Stimulated activated memory B cell treated with anti-CD40 and anti-IgM and Interleukin-4, amounts not matched to agents 10 μg/mL and 1 μg/mL and 100 μg/mL, for 72 hours (primary cell): ENCODE data around the gene NPM3.
"Not testable (repeated sequence)": the region's sequence is repeated elsewhere in the genome, so short reads cannot be mapped to it uniquely, and the experiment has no call there.

Source experiments
- ATAC-seq: fragments of 150-1000 bp; cut with Tn5 transposase; 2 replicates; pipeline ENCODE4 v1.10.0; 2021
- H3K27ac Mint-ChIP-seq: one replicate; pipeline ENCODE4 v1.8.0; 2022; ENCODE audit warnings: mild to moderate bottlenecking, mixed read lengths
- H3K27me3 Mint-ChIP-seq: one replicate; pipeline ENCODE4 v1.8.0; 2022; ENCODE audit warnings: mixed read lengths
- H3K36me3 Mint-ChIP-seq: one replicate; pipeline ENCODE4 v1.8.0; 2022; ENCODE audit warnings: mixed read lengths
- H3K4me1 Mint-ChIP-seq: one replicate; pipeline ENCODE4 v1.8.0; 2022; ENCODE audit warnings: mixed read lengths
- H3K4me3 Mint-ChIP-seq: one replicate; pipeline ENCODE4 v1.8.0; 2022; ENCODE audit warnings: mild to moderate bottlenecking, moderate library complexity, mixed read lengths
- H3K9me3 Mint-ChIP-seq: one replicate; pipeline ENCODE4 v1.8.0; 2022; ENCODE audit warnings: mixed read lengths

The NPM3 gene

DNA sequence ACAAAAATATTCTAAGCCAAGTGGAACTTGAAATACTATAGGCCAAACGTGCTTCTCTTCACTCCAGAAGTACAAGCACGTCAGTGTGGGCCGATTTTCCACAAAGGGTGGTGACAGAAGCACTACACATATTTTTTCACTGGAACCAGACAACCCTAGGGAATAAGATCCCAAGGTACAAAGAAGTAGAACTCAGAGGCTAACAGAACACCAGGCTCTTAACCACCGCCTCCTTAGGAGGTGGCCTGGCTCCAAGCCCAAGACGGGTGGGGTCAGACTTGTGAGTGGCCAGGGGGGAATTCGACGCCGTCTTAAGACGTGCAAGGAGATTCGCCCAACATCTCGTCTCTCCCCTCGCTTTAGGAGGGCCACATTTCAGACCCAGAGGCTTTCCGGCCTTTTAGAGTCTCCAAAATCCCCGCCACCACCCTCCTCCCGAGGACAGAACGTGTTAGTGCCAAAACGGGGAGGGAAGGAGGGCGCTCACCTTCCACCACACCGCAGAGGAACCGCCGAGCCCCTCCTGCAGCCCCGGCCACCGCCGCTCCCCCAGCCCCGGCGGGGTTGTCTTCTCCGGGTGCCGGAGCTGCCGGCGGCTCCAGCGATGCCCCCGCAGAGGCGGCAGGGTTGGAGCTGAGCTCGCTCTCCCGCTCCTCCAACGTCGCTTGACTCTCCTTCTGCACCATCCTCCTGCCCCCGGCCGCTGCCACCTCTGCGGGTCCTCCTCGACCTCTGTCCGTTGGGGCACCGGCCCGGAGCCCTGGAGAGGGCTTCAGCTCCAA is 34.3 kb upstream of the NPM3 start:
- Mint-ChIP-seq H3K4me3 (peak overlapping the region; percentile 87), H3K36me3 (peaks cover 13% of the 10 kb centered on the region), H3K4me1 (peaks cover 44% of the 10 kb centered on the region), H3K27me3 (no peaks in the 10 kb centered on the region), H3K27ac (peak overlapping the region; percentile 91), H3K9me3 (no peaks in the 10 kb centered on the region)
- peak; percentile 0 for ATAC-seq

DNA sequence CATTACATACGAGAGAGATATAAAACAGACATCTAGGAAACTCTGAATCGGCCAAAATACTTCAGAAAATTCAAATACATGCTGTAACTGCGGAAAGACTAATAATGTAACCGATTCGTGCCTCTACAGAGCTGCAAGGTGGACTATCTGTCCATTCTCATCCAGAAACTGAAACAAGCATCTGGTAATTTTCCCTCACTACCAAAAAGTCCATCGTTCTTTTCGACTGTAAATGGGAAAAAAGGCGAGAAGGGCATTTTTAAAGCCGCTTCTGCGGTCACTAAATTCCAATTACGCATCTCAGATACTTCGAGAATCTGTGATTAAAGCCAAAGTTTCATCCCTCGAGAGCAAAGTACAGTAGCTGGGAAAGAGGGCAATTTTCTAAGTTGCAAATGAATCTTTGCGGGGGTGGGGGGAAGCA is 33.7 kb upstream of the NPM3 start:
- Mint-ChIP-seq H3K9me3 (no peaks in the 10 kb centered on the region), H3K27ac (peak overlapping the region; percentile 91), H3K4me1 (peaks cover 45% of the 10 kb centered on the region), H3K4me3 (peak overlapping the region; percentile 87), H3K36me3 (peaks cover 13% of the 10 kb centered on the region), H3K27me3 (no peaks in the 10 kb centered on the region)
- ATAC-seq: no peak

- ATAC-seq: no peak
- Mint-ChIP-seq H3K27me3 (no peaks in the 10 kb centered on the region), H3K36me3 (peaks cover 16% of the 10 kb centered on the region), H3K4me3 (peak overlapping the region; percentile 87), H3K4me1 (peaks cover 45% of the 10 kb centered on the region), H3K9me3 (no peaks in the 10 kb centered on the region), H3K27ac (peak overlapping the region; percentile 91)
Observed at GRCh38 chr10:101816376-101816775, 33.1 kb upstream of the NPM3 start.

- peaks cover 45% of the 10 kb centered on the region for H3K4me1 Mint-ChIP-seq
- H3K36me3 Mint-ChIP-seq: peaks cover 24% of the 10 kb centered on the region
- peak; percentile 56 for ATAC-seq
- peak overlapping the region; percentile 91 for H3K27ac Mint-ChIP-seq
- H3K9me3 Mint-ChIP-seq: no peaks in the 10 kb centered on the region
- H3K4me3 Mint-ChIP-seq: peak overlapping the region; percentile 87
- no peaks in the 10 kb centered on the region for H3K27me3 Mint-ChIP-seq
Observed at GRCh38 chr10:101814466-101815071, 31.3 kb upstream of the NPM3 start.

DNA sequence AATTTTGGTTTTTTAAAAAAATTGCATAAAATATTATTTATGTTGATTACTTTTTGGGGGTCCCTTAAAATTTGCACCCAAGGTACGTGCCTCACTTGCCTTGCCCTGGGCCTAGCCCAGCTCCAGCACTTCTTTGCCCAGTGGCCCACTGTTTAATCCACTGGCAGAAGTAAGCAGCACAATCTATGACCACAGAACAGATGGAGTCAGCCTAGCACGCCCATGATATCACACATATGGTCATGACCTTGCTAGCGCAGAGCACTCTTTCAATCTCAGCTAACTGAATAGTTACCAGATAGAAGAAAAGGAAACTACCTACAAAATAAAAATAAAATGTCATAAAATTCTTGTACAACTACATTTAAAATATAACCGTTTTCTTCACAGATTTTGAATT is 29.4 kb upstream of the NPM3 start:
- no peak overlapping the region for H3K27ac Mint-ChIP-seq

DNA sequence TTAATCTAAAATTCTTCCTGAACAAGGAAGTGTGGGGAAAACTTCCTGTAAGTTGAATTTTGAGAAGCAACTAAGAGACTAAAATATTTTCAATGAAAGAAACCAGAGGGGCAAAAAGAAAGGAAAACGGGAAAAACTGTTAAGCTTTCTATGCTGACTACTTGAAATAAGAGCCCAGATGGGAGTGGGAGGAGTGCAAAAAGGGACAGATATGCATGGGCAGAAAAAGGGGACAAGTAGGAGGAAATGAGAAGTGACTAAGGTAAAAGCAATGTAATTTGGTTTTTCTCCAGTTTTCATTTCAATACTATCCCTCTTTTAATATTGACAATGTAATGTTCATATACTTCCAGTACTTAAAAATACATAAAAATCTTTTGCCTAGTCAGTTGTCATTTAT is 23.9 kb upstream of the NPM3 start:
- Mint-ChIP-seq H3K36me3 (peaks cover 33% of the 10 kb centered on the region), H3K4me1 (peaks cover 9% of the 10 kb centered on the region), H3K27ac (no peak overlapping the region), H3K27me3 (no peaks in the 10 kb centered on the region), H3K9me3 (no peaks in the 10 kb centered on the region), H3K4me3 (no peak overlapping the region)
- ATAC-seq: no peak

More for the DNA sequence above, 29.4 kb upstream of the NPM3 start:
- H3K9me3 Mint-ChIP-seq: no peaks in the 10 kb centered on the region
- H3K4me3 Mint-ChIP-seq: no peak overlapping the region
- ATAC-seq: no peak
- peaks cover 40% of the 10 kb centered on the region for H3K4me1 Mint-ChIP-seq
- no peaks in the 10 kb centered on the region for H3K27me3 Mint-ChIP-seq
- peaks cover 29% of the 10 kb centered on the region for H3K36me3 Mint-ChIP-seq

- H3K27ac Mint-ChIP-seq: no peak overlapping the region
- H3K4me1 Mint-ChIP-seq: peaks cover 26% of the 10 kb centered on the region
- no peak overlapping the region for H3K4me3 Mint-ChIP-seq
- H3K27me3 Mint-ChIP-seq: no peaks in the 10 kb centered on the region
- peaks cover 49% of the 10 kb centered on the region for H3K36me3 Mint-ChIP-seq
- ATAC-seq: no peak
- no peaks in the 10 kb centered on the region for H3K9me3 Mint-ChIP-seq
Observed at GRCh38 chr10:101803511-101803910, 20.3 kb upstream of the NPM3 start.

- Mint-ChIP-seq H3K36me3 (peaks cover 73% of the 10 kb centered on the region), H3K27me3 (no peaks in the 10 kb centered on the region), H3K4me1 (peaks cover 19% of the 10 kb centered on the region), H3K27ac (no peak overlapping the region), H3K4me3 (no peak overlapping the region), H3K9me3 (no peaks in the 10 kb centered on the region)
- no peak for ATAC-seq
Observed at GRCh38 chr10:101797403-101798059, 14.3 kb upstream of the NPM3 start.

DNA sequence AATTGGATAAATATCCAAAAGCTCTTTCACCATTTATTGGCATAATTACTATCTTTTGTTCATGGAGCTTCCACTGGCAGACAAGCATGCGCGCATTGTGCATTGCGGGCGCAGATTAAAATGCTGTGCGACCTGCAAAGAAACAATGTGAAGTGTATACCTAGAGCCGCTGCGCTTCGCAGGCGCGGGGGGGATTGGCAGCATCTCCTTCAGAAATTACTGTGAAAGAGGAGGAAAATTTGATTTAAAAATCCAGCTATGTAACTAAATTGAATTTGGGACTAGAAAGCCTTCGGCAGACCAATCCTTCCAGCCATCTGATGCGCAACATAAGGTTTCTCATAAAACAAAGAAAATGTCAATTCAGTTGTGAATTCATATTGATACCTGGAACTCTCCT is 10.3 kb upstream of the NPM3 start:
- H3K9me3 Mint-ChIP-seq: no peaks in the 10 kb centered on the region
- H3K36me3 Mint-ChIP-seq: peaks cover 54% of the 10 kb centered on the region
- H3K4me3 Mint-ChIP-seq: no peak overlapping the region

GRCh38 chr10:101789686-101790085 is 6.4 kb upstream of the NPM3 start:
- ATAC-seq: no peak
- Mint-ChIP-seq H3K9me3 (no peaks in the 10 kb centered on the region), H3K36me3 (peaks cover 54% of the 10 kb centered on the region), H3K4me3 (no peak overlapping the region), H3K4me1 (peaks cover 8% of the 10 kb centered on the region), H3K27me3 (no peaks in the 10 kb centered on the region), H3K27ac (no peak overlapping the region)

More for the DNA sequence above, 10.3 kb upstream of the NPM3 start:
- no peaks in the 10 kb centered on the region for H3K4me1 Mint-ChIP-seq
- no peak overlapping the region for H3K27ac Mint-ChIP-seq
- ATAC-seq: no peak
- H3K27me3 Mint-ChIP-seq: no peaks in the 10 kb centered on the region

DNA sequence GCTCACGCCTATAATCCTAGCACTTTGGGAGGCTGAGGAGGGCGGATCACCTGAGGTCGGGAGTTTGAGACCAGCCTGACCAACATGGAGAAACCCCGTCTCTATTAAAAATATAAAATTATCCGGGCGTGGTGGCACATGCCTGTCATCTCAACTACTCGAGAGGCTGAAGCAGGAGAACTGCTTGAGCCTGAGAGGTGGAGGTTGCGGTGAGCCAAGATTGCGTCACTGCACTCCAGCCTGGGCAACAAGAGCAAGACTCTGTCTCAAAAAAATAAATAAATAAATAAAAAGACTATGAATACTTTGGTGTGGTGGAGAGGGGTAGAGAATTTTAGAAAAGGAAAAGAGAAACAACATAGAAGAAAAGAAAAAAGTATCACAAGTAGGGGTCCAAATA is 6.0 kb upstream of the NPM3 start:
- not testable (repeated sequence) for H3K27me3 Mint-ChIP-seq, ATAC-seq, H3K27ac Mint-ChIP-seq, H3K9me3 Mint-ChIP-seq, H3K4me3 Mint-ChIP-seq
- Mint-ChIP-seq H3K36me3 (peaks cover 56% of the 10 kb centered on the region), H3K4me1 (peaks cover 13% of the 10 kb centered on the region)

DNA sequence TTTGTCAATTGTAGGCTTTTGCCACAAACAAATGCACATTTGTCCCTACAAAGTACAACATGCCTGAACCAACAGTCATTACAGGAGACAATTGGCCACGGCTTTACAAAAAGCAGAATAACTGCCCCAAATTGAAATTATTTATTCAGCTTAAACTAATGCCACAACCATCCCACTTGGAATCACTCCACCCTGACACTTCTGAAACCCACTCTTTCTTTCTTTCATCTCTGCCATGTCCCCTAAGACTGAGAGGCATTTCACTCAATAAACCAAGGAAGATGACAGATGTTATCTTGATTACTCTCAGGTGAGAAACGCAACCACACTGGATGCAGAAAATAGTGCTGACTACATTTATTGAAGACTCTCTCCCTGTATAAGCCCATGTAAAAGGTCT is 2.6 kb upstream of the NPM3 start:
- peaks cover 47% of the 10 kb centered on the region for H3K4me1 Mint-ChIP-seq
- no peak overlapping the region for H3K27ac Mint-ChIP-seq
- H3K4me3 Mint-ChIP-seq: no peak overlapping the region
- H3K27me3 Mint-ChIP-seq: no peaks in the 10 kb centered on the region
- H3K9me3 Mint-ChIP-seq: no peaks in the 10 kb centered on the region
- ATAC-seq: no peak
- peaks cover 43% of the 10 kb centered on the region for H3K36me3 Mint-ChIP-seq

- peaks cover 59% of the 10 kb centered on the region for H3K4me1 Mint-ChIP-seq
Observed at GRCh38 chr10:101784558-101784957, 1.3 kb upstream of the NPM3 start.

DNA sequence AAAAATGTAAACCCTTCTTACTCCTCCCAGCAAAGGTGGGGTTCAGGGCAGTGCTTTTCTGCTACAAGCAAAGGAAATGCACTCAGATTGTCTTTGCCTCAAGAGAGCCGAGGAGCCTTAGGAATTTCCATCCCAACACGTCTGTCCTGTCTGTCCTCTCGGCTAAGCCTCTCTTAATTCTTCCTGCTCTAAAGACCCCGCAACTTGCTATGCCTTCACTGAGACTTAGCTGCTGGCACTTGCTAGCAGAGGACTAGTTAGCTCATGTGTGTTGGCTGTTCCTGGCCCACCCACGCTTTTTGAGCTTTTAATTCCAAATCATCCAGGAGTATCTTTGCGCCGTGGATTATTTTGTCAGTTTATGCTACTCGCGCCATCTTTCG is 481 bp upstream of the NPM3 start:
- peaks cover 7% of the 10 kb centered on the region for H3K27me3 Mint-ChIP-seq
- ATAC-seq: no peak
- H3K27ac Mint-ChIP-seq: peak overlapping the region; percentile 89
- H3K4me1 Mint-ChIP-seq: peaks cover 66% of the 10 kb centered on the region
- H3K4me3 Mint-ChIP-seq: peak overlapping the region; percentile 97
- no peaks in the 10 kb centered on the region for H3K9me3 Mint-ChIP-seq
- H3K36me3 Mint-ChIP-seq: peaks cover 33% of the 10 kb centered on the region

More at GRCh38 chr10:101784558-101784957, 1.3 kb upstream of the NPM3 start:
- no peak for ATAC-seq
- H3K27me3 Mint-ChIP-seq: no peaks in the 10 kb centered on the region
- H3K4me3 Mint-ChIP-seq: peak overlapping the region; percentile 97
- peak overlapping the region; percentile 89 for H3K27ac Mint-ChIP-seq
- H3K36me3 Mint-ChIP-seq: peaks cover 40% of the 10 kb centered on the region
- H3K9me3 Mint-ChIP-seq: no peaks in the 10 kb centered on the region

DNA sequence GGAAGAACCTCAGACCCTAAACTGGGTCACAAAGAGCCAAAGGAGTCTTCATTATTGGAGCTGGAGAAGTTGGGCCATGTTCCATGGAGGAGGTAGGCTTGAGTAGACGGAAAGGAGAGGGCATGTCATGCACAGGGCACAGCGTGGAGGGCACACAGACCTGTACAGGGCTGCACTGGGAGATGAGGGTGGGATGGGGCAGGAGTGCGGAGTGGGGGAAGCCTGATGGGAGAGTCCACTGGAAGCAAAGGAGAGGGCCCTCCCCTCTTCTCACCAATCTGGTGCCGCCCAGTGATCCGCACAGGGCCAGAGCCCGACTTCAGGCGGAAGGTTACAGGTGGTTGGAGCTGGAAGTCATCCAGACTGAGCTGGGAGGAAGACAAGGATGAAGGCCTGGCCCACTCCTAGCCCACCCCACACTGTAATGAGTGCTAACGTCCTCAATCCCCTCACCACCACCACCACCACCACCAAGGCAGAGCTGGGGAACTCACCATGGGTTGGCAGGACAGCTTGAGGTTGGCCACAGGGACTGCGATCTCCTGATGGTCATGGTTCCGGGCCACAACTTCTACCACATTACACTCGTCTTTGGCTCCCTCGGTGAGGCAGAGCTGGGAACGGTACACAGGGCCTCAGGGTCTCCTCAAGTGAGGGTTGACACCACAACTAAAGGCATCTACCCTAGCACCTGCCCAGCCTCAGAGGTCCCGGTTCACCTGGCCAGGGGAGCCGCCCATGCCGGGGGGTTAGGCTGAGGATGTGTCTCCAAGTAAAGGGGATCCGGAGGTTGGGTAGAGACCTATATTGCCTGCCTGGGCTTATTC is 1.0 kb downstream of the NPM3 start:
- Mint-ChIP-seq H3K36me3 (peaks cover 33% of the 10 kb centered on the region), H3K9me3 (no peaks in the 10 kb centered on the region), H3K4me1 (peaks cover 68% of the 10 kb centered on the region), H3K27me3 (peaks cover 20% of the 10 kb centered on the region), H3K4me3 (peak overlapping the region; percentile 97), H3K27ac (peak overlapping the region; percentile 89)
- ATAC-seq: no peak
